EH (cell line): ENCODE measurements around the gene PRR20D.
"Not testable (repeated sequence)": the region's sequence is repeated elsewhere in the genome, so short reads cannot be mapped to it uniquely, and the experiment has no call there.

Experiments used
- DNase-seq: peaks from one replicate; pipeline ENCODE4 v3.0.0-alpha.2; 2015; ENCODE audit warnings: low read depth

PRR20D gene

GRCh38 chr13:57160332-57160731 is at the start of gene PRR20D:
Gene PRR20D (plus strand): TSS chr13:57160632. CDS start chr13:57161019, 387 bp downstream.
- DNase-seq, result not testable (repeated sequence)

GRCh38 chr13:57114945-57115344 is 45.5 kb upstream of the PRR20D start:
- DNase-seq, result no peak

GRCh38 chr13:57123681-57124080 is 36.8 kb upstream of the PRR20D start:
- no peak for DNase-seq

GRCh38 chr13:57128909-57129308 is 31.5 kb upstream of the PRR20D start:
- no peak for DNase-seq

GRCh38 chr13:57136093-57136492 is 24.3 kb upstream of the PRR20D start:
- no peak for DNase-seq

- DNase-seq, result no peak
These were observed 22.8 kb upstream of the PRR20D start for GRCh38 chr13:57137585-57137984.

GRCh38 chr13:57138988-57139387 is 21.4 kb upstream of the PRR20D start:
- DNase-seq, result no peak

GRCh38 chr13:57139781-57140180 is 20.7 kb upstream of the PRR20D start:
- not testable (repeated sequence) for DNase-seq

GRCh38 chr13:57140235-57140968 is 20.0 kb upstream of the PRR20D start, which contains the start of gene PRR20A:
Gene PRR20A (plus strand): TSS chr13:57140918. CDS start chr13:57141305, 387 bp downstream.
- not testable (repeated sequence) for DNase-seq

GRCh38 chr13:57147188-57147587 is 13.2 kb upstream of the PRR20D start, which contains the start of gene PRR20B:
Gene PRR20B (plus strand): TSS chr13:57147488. CDS start chr13:57147875, 387 bp downstream.
- not testable (repeated sequence) for DNase-seq

- not testable (repeated sequence) for DNase-seq
These were observed 12.3 kb upstream of the PRR20D start for GRCh38 chr13:57148106-57148505.

GRCh38 chr13:57153761-57154160 is 6.7 kb upstream of the PRR20D start, which contains the start of gene PRR20C:
Gene PRR20C (plus strand): TSS chr13:57154061. CDS start chr13:57154448, 387 bp downstream.
- DNase-seq, result not testable (repeated sequence)

GRCh38 chr13:57166897-57167296 is 6.5 kb downstream of the PRR20D start, which contains the start of gene PRR20E:
Gene PRR20E (plus strand): TSS chr13:57167197. CDS start chr13:57167584, 387 bp downstream.
- not testable (repeated sequence) for DNase-seq

GRCh38 chr13:57191667-57192066 is 31.2 kb downstream of the PRR20D start:
- no peak for DNase-seq

GRCh38 chr13:57212989-57213388 is 52.6 kb downstream of the PRR20D start:
- no peak for DNase-seq
